Activated naive CD4-positive, alpha-beta T cell treated with anti-CD3 and anti-CD28 coated beads, Interleukin-2, amount 50 U/mL, for 16 hours (primary cell): ENCODE results near the gene TMEM100.
"Not testable (repeated sequence)": the region's sequence is repeated elsewhere in the genome, so short reads cannot be mapped to it uniquely, and the experiment has no call there.

Experiments used
- DNase-seq: peaks from one replicate; pipeline ENCODE4 v3.0.0-alpha.2; 2020

TMEM100 gene

DNA sequence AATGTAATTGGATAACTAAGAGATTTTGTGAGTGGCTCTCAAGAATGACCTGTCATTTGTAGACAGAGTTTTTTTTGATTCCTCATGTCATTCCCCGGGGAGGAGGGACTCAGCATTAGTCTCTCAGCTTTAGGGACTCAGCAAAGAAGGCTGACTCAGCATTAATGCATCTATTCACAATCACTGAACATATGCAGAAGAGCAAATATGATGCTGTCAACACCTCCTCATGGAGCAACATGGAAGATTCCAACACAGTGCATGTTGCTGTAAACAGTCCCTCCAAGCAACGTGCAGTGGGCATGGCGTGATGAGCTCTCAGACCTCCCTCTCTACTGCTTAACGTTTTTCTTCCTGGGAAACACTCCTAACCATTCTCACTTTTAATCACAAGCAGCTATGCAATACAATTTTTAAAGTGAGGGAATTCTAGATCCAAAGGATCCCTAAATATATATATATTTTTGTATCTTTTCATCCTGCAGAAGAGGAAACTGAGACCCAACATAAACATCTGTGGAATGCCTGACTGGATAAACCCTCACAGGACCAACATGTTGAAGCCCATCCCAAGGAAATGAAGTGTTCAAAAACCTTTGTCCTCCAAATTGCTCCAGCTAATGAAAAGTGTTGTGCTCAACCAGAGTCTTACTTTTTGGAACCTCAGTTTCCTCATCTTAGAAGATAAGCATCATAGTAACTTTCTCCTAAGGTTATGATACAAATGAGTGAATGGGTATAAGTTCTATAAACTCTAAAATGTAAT is 38.9 kb downstream of the TMEM100 start:
- DNase-seq: no peak

GRCh38 chr17:55681342-55681700 is 41.3 kb downstream of the TMEM100 start:
- DNase-seq: no peak

- no peak for DNase-seq
Measured at GRCh38 chr17:55680686-55681341, 41.9 kb downstream of the TMEM100 start.

DNA sequence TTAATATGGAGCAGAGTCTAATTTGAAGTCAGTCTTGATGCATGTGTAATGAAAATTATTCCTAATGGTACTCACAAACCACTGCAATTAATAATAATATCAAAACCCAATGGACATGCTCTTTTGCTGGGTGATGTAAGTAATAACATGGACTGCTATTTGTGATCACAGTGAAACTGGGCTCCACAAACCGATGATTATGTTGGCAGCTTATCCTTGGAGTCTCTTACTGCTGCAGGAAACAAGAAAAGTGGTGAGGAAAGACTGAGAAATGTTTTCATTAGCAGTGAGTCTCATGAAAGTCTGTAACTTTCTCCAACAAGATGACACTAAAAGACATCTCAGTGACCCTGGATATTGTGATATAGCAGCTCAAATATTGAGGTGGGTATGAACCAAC is 45.2 kb downstream of the TMEM100 start:
- DNase-seq: no peak

- no peak for DNase-seq
Measured at GRCh38 chr17:55676274-55676673, 46.4 kb downstream of the TMEM100 start.

GRCh38 chr17:55673743-55674506 is 48.7 kb downstream of the TMEM100 start:
- no peak for DNase-seq

DNA sequence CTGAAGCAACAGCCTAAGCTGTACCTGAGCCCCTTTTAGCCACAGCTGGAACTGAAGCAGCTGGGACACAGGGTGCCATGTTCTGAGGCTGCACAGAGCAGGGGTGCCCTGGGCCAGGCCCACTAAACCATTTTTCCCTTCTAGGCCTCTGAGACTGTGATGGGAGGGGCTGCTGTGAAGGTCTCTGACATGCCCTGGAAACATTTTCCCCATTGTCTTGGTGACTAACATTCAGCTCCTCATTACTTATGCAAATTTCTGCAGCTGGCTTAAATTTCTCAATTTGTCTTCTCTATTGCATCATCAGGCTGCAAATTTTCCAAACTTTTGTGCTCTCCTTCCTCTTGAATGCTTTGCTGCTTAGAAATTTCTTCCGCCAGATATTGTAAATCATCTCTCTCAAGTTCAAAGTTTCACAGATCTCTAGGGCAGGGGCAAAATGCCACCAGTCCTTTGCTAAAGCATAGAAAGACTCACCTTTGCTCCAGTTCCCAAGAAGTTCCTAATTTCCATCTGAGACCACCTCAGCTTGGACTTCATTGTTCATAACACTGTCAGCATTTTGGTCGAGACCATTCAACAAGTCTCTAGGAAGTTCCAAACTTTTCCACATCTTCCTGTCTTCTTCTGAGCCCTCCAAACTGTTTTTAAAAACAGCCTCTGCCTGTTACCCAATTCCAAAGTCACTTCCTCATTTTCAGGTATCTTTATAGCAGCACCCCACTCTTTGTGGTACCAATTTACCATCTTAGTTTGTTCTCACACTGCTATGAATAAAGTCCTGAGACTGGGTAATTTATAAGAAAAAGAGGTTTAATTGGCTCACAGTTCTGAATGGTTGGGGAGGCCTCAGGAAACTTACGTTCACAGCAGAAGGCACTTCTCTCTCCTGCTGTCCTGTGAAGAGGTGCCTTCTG is 49.8 kb downstream of the TMEM100 start:
- no peak for DNase-seq

DNA sequence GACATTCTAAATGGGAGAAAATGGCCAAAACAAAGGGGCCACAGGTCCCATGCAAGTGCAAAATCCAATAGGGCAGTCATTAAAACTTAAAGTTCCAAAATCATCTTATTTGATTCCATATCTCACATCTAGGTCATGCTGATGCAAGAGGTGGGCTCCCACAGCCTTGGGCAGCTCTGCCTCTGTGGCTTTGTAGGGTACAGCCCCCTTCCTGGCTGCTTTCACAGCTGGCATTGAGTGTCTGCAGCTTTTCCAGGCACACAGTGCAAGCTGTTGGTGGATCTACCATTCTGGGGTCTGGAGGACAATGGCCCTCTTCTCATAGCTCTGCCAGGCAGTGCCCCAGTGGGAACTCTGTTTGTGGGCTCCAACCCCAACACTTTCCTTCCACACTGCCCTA is 50.7 kb downstream of the TMEM100 start:
- not testable (repeated sequence) for DNase-seq
